HepG2 (cell line): ENCODE measurements around the gene PHF8. TPM values are rescaled to one million over a fixed set of nuclear protein-coding genes. Genes with fewer than 3 reads are reported as not detected.
A peak's percentile ranks its signal among the peaks of the same experiment; 100 is the strongest.

Source experiments
- ATAC-seq: fragments of 200-7000 bp; cut with Tn5 transposase; 3 replicates; pipeline ENCODE4 v1.9.1; 2020; ENCODE audit warnings: mild to moderate bottlenecking, moderate library complexity
- BruUV-seq: library from RNA; stranded (reverse); fragments of 400-500 nt; replicated peaks from 2 replicates; lab custom pipeline; 2021; lab: Mats Ljungman, UMichigan
- CTCF ChIA-PET: fragments of 300-600 bp; formaldehyde crosslinking; extraction: SDS; loops from one replicate; lab custom pipeline; 2021; ENCODE audit warnings: low total read pairs, inconsistent platforms, low intra/inter-chr PET ratio; lab: Yijun Ruan, JAX
- POLR2A ChIA-PET: fragments of 350-600 bp; sonication (Branson Sonifier 250); formaldehyde crosslinking; loops from one replicate; lab custom pipeline; 2020; ENCODE audit warnings: antibody characterized with exemption, inconsistent platforms; lab: Yijun Ruan, JAX
- DNase-seq: peaks from one replicate; pipeline ENCODE4 v3.0.0-alpha.2; 2015; ENCODE audit warnings: low spot score
- FAIRE-seq: peaks from 3 replicates; lab custom pipeline; 2011; peaks lifted over from hg19 to GRCh38; lab: Jason Lieb, UNC
- H2AFZ ChIP-seq: one replicate; pipeline ENCODE4 v1.6.1; 2011; ENCODE audit warnings: low read length, inconsistent platforms
- H3K27ac ChIP-seq: fragments of 300-600 bp; 3 replicates; pipeline ENCODE4 v1.8.0; 2011; ENCODE audit warnings: mixed run types, mild to moderate bottlenecking, mixed read lengths, low read length, inconsistent platforms; ENCODE audit not compliant: insufficient read depth; ENCODE audit errors: extremely low read length
- H3K27me3 ChIP-seq, 2 experiments: fragments of 200-600 bp in 1 of 2; 2 replicates in 1 of 2; 3 replicates in 1 of 2; pipeline versions ENCODE4 v1.6.0 to v1.8.0; 2011; ENCODE audit warnings: low read length in 2 of 2, mild to moderate bottlenecking in 2 of 2, moderate library complexity in 2 of 2, inconsistent platforms in 1 of 2; ENCODE audit not compliant: insufficient read depth in 2 of 2, control insufficient read depth in 1 of 2
- H3K36me3 ChIP-seq, 2 experiments: fragments of 200-600 bp in 1 of 2; replicated peaks in 1 of 2; 2 replicates in 1 of 2; 3 replicates in 1 of 2; pipeline versions ENCODE4 v1.5.1 to v1.8.0; 2011; ENCODE audit warnings: low read length in 2 of 2, inconsistent platforms in 1 of 2; ENCODE audit not compliant: insufficient read depth in 2 of 2, control insufficient read depth in 1 of 2
- H3K4me1 ChIP-seq: 2 replicates; pipeline ENCODE4 v1.5.1; 2012; ENCODE audit warnings: low read length, inconsistent platforms; ENCODE audit not compliant: insufficient read depth
- H3K4me2 ChIP-seq: 2 replicates; pipeline ENCODE4 v1.6.0; 2011; ENCODE audit warnings: low read depth, low read length, inconsistent platforms
- H3K4me3 ChIP-seq, 3 experiments: fragments of 200-600 bp in 1 of 3; sonication (generic), shearing (Covaris generic) in 1 of 3; replicated peaks in 1 of 3; 2 replicates each; pipeline ENCODE4 v1.5.1; 2011 to 2016; ENCODE audit warnings: low read length in 3 of 3, inconsistent platforms in 2 of 3, low read depth in 2 of 3, mild to moderate bottlenecking in 2 of 3, control low read depth in 1 of 3, mixed read lengths in 1 of 3; ENCODE audit not compliant: insufficient read depth in 1 of 3
- H3K79me2 ChIP-seq: one replicate; pipeline ENCODE4 v1.6.1; 2011; ENCODE audit warnings: low read length, inconsistent platforms; ENCODE audit not compliant: insufficient read depth
- H3K9ac ChIP-seq: 2 replicates; pipeline ENCODE4 v1.6.0; 2011; ENCODE audit warnings: mild to moderate bottlenecking, low read depth, low read length, inconsistent platforms; ENCODE audit not compliant: insufficient read depth
- H3K9me3 ChIP-seq: 2 replicates; pipeline ENCODE4 v1.5.1; 2012; ENCODE audit warnings: mild to moderate bottlenecking, low read length
- H4K20me1 ChIP-seq: 2 replicates; pipeline ENCODE4 v1.6.0; 2011; ENCODE audit warnings: inconsistent platforms, mild to moderate bottlenecking, low read length, moderate library complexity; ENCODE audit not compliant: insufficient read depth
- ATF7 ChIP-seq, 2 experiments: fragments of 450-650 bp in 1 of 2; sonication (generic) in 1 of 2; formaldehyde crosslinking in 1 of 2; IDR thresholded peaks; 2 replicates each; pipeline versions ENCODE4 v1.4.0 to v1.6.1; 2016 to 2020; ENCODE audit warnings: antibody characterized with exemption in 1 of 2, mild to moderate bottlenecking in 1 of 2, missing genetic modification reagents in 1 of 2
- CEBPB ChIP-seq: IDR thresholded peaks from 2 replicates; pipeline ENCODE4 v1.6.1; 2011; ENCODE audit warnings: low read depth, low read length, improper control_type of control experiment, borderline replicate concordance
- MXD4 ChIP-seq: IDR thresholded peaks from 2 replicates; pipeline ENCODE4 v1.6.1; 2016; ENCODE audit warnings: mild to moderate bottlenecking, missing biosample characterization, missing genetic modification reagents
- ZNF30 ChIP-seq: sonication (generic); formaldehyde crosslinking; IDR thresholded peaks from 2 replicates; pipeline ENCODE4 v1.5.0; 2020; ENCODE audit warnings: mild to moderate bottlenecking, missing genetic modification reagents
- WGBS: methylation state at CpG from one replicate; pipeline ENCODE4 v1.1.6; 2017; ENCODE audit warnings: low lambda C conversion rate; 5-methylcytosine and 5-hydroxymethylcytosine counted together
- in situ Hi-C: cut with HindIII; loops from 2 replicates; pipeline ENCODE4 v1.10.0; 2017; ENCODE audit warnings: low pct_unique_long_range_greater_than_20kb; ENCODE audit not compliant: extremely low pct_ligation_motif_present
- intact Hi-C: fragments of 100-400 bp; cut with micrococcal nuclease; formaldehyde crosslinking; loops from one replicate; pipeline ENCODE4 v1.10.0; 2022; ENCODE audit not compliant: unreplicated experiment
- polyA plus RNA-seq, 8 experiments: library from polyadenylated mRNA; depleted of rRNA in 3 of 8; stranded (reverse) in 7 of 8; unstranded in 1 of 8; fragments of >200 nt; fragmentation: Illumina TruSeq in 4 of 8; extraction: Trizol in 4 of 8; gene quantifications; 2 replicates each; pipeline versions ENCODE4 v1.2.1 to v1.2.3, GENCODE V29; 2011 to 2016; ENCODE audit warnings: low read depth in 4 of 8, missing spikeins in 1 of 8, mixed read lengths in 1 of 8; ENCODE audit not compliant: insufficient read depth in 1 of 8
- total RNA-seq, 5 experiments: library from RNA; depleted of rRNA; stranded (reverse); fragments of >200 nt; fragmentation: Illumina TruSeq; extraction: Trizol; gene quantifications; 2 replicates each; pipeline ENCODE4 v1.2.3, GENCODE V29; 2016; ENCODE audit warnings: low read depth in 1 of 5
- TF ChIP-seq, protein P1 (sequence below), 2 experiments: fragments of 450-650 bp in 1 of 2; sonication (generic) in 1 of 2; formaldehyde crosslinking; IDR thresholded peaks; 2 replicates each; pipeline versions ENCODE4 v1.5.0 to v1.8.0; 2020 to 2022; ENCODE audit warnings: mild to moderate bottlenecking in 1 of 2, missing genetic modification reagents in 1 of 2
- TF ChIP-seq, protein P2 (sequence below): sonication (generic); formaldehyde crosslinking; IDR thresholded peaks from 2 replicates; pipeline ENCODE4 v1.9.0; 2021; ENCODE audit warnings: mild to moderate bottlenecking, missing genetic modification reagents

Gene PHF8
- total and polyA plus RNA-seq, 2 of the 13 experiments (the other 11 are each of a cell fraction or from before 2014, with no cell fraction given) = 15.5 to 19.1 TPM

GRCh38 chrX:53930515-53931380 is 113.5 kb downstream of the PHF8 start:
- intact Hi-C loops = no loop called here
- Histone ChIP-seq H3K9ac (no peak overlapping the region), H3K9me3 (no peaks in the 10 kb centered on the region), H4K20me1 (no peaks in the 10 kb centered on the region), H3K4me2 (no peak overlapping the region), H3K79me2 (no peaks in the 10 kb centered on the region), H3K36me3 (no peaks in the 10 kb centered on the region), H3K4me1 (no peaks in the 10 kb centered on the region), H2AFZ (no peak overlapping the region), H3K27me3 (no peaks in the 10 kb centered on the region), H3K4me3 (no peak overlapping the region), H3K27ac (no peak overlapping the region)
- ChIA-PET CTCF (no interaction called here), POLR2A (no interaction called here)
- TF ChIP-seq, protein P1, sequence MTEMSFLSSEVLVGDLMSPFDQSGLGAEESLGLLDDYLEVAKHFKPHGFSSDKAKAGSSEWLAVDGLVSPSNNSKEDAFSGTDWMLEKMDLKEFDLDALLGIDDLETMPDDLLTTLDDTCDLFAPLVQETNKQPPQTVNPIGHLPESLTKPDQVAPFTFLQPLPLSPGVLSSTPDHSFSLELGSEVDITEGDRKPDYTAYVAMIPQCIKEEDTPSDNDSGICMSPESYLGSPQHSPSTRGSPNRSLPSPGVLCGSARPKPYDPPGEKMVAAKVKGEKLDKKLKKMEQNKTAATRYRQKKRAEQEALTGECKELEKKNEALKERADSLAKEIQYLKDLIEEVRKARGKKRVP (CRISPR knock-in tag; IDR thresholded peaks at IDR 0.05) = peak in 1 of 2 experiments; percentile 74; a peak in 2 of 4 replicates
- peak; percentile 59; the same call in 1 of the 2 replicates for TF ChIP-seq CEBPB
- TF ChIP-seq MXD4 = no peak
- no peak for TF ChIP-seq ZNF30 (CRISPR knock-in tag)
- TF ChIP-seq, protein P2, sequence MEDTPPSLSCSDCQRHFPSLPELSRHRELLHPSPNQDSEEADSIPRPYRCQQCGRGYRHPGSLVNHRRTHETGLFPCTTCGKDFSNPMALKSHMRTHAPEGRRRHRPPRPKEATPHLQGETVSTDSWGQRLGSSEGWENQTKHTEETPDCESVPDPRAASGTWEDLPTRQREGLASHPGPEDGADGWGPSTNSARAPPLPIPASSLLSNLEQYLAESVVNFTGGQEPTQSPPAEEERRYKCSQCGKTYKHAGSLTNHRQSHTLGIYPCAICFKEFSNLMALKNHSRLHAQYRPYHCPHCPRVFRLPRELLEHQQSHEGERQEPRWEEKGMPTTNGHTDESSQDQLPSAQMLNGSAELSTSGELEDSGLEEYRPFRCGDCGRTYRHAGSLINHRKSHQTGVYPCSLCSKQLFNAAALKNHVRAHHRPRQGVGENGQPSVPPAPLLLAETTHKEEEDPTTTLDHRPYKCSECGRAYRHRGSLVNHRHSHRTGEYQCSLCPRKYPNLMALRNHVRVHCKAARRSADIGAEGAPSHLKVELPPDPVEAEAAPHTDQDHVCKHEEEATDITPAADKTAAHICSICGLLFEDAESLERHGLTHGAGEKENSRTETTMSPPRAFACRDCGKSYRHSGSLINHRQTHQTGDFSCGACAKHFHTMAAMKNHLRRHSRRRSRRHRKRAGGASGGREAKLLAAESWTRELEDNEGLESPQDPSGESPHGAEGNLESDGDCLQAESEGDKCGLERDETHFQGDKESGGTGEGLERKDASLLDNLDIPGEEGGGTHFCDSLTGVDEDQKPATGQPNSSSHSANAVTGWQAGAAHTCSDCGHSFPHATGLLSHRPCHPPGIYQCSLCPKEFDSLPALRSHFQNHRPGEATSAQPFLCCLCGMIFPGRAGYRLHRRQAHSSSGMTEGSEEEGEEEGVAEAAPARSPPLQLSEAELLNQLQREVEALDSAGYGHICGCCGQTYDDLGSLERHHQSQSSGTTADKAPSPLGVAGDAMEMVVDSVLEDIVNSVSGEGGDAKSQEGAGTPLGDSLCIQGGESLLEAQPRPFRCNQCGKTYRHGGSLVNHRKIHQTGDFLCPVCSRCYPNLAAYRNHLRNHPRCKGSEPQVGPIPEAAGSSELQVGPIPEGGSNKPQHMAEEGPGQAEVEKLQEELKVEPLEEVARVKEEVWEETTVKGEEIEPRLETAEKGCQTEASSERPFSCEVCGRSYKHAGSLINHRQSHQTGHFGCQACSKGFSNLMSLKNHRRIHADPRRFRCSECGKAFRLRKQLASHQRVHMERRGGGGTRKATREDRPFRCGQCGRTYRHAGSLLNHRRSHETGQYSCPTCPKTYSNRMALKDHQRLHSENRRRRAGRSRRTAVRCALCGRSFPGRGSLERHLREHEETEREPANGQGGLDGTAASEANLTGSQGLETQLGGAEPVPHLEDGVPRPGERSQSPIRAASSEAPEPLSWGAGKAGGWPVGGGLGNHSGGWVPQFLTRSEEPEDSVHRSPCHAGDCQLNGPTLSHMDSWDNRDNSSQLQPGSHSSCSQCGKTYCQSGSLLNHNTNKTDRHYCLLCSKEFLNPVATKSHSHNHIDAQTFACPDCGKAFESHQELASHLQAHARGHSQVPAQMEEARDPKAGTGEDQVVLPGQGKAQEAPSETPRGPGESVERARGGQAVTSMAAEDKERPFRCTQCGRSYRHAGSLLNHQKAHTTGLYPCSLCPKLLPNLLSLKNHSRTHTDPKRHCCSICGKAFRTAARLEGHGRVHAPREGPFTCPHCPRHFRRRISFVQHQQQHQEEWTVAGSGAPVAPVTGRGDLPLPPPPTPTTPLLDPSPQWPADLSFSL (CRISPR knock-in tag) = no peak
- TF ChIP-seq ATF7 (IDR thresholded peaks at IDR 0.05) = peak; percentile 47; the same call in 1 of the 2 replicates
- TF ChIP-seq ATF7 (CRISPR knock-in tag; IDR thresholded peaks at IDR 0.05) = no peak
- BruUV-seq = no TSS peak
- ATAC-seq (peak; percentile 51; the same call in 2 of the 3 replicates), FAIRE-seq (peak; percentile 60), DNase-seq (peak; percentile 5)
- 38% methylated on average over 5 of the region's 5 CpGs for WGBS
- in situ Hi-C loops = no loop called here
